NCI-H1417 (cell line): ENCODE data around the gene WHAMM.
A peak's percentile ranks its signal among the peaks of the same experiment; 100 is the strongest.
"Not testable (repeated sequence)": the region's sequence is repeated elsewhere in the genome, so short reads cannot be mapped to it uniquely, and the experiment has no call there.

Experiments
- DNase-seq, 3 experiments: peaks; one replicate each; lab custom pipeline; 2025; lab: John Stamatoyannopoulos, UW

WHAMM gene

DNA sequence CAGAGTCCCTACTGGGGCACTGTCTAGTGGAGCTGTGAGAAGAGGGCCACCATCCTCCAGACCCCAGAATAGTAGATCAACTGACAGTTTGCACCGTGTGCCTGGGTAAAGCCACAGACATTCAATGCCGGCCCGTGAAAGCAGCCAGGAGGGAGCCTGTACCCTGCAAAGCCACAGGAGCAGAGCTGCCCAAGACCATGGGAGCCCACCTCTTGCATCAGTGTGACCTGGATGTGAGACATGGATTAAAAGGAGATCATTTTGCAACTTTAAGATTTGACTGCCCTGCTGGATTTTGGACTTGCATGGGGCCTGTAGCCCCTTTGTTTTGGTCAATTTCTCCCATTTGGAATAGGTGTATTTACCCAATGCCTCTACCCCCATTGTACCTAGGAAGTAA, 56.6 kb downstream of the WHAMM start:
- not testable (repeated sequence) for DNase-seq

DNA sequence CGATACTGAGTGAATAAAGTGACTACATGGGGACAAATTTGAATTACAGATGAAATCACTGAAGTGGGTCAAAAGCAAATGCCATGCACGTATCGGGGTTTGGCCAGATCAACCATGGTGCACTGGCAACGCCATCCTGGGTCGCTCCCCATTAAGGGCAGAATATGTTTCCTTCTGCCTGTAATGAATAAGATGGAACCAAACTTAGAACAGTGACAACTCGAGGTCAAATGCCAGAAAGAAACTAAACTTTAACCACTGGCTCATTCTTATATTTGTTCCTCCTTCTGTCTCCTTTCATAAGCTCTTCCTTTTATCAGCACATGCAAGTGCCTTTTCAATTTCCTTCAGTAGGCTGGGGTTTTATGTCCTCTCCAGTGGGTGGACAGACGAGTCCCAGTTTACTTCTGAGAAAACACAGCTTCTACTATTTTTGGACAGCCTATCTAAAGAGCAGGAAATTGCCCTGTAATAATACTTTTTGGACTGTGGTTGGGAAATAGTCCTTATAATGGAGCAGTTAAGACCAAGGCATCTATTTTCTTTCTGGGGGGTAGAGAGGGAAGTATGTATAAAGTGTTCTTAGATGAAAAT, 61.4 kb downstream of the WHAMM start:
- no peak for DNase-seq

DNA sequence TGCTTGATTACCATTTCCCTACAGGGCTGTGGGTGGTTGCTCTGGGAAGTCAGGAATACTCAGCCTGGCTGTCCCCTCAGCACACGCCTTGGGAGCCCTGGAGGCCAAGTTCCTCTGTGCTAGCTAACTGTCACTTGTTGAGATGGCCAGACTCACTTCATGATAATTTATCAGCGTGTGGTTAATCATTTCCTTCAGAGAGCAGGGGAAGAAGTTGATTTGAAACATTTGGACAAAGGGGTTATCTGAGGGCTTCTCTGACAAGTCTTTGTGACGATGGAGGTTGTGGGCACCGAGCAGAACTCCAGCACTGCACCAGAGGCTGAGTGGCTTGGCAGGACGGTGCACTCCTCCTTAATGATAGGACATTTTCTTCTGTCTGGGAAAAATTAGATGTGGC, 61.9 kb downstream of the WHAMM start:
- no peak for DNase-seq

DNA sequence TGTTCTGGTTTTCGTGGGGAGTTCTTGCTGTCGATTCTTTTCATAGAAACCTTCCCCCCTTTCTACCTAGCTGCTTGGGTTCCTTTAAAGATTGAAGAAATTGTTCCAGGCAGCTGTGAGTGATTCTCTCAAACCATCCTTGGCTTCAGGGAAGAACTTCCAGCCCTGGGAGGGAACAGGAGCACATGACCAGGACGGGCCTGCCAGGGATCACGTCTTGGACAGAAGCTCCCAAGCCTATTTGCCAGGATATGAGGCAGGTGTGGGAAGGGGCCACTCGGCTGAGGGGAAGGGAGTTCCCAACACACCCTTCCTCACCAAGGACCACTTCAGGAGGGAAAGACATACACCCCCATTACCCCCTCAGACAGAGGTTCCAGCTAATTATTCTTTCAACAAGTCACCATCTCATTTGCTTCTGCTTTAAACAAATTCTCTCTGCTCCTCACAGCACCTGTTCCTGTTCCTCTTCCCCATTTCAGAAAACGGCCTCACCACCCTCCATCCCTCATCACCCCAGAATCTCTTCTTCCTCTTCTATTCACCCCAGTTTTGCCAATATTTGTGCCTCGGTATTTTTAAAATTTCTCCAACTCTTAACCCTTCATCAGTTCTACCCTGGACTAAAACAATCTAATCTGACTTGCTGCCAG, 62.5 kb downstream of the WHAMM start:
- no peak for DNase-seq

DNA sequence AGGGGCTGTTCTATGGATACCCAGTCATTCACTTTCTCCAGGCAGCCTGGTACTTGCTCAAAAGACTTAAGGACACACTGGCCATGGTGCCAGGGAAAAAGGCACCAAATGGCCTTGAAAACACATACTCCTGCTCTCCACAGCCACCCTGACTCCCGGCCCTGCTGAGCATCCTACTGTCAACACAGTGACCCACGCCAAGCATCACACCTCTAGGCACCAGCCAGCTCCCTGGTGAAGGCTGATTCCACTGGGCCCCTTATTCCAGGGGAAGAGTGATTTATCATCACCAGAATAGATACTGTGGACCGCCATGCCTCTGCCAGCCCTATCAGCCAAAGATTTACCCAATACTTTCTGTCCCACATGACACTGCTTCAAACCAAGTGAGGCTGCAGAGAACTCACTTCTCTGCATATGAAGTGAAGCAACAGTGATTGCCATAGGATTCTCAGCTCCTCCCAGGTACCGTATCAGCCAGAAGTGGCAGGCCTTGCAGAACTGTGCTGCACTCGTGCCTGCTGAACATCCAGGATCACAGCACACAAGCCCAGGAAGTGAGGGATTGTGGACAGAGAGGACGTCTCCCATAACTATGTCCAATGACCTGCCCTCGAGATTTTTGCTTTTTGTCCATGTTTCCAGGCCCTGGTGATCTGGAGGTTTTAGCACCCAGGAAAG, 63.7 kb downstream of the WHAMM start:
- DNase-seq = no peak

DNA sequence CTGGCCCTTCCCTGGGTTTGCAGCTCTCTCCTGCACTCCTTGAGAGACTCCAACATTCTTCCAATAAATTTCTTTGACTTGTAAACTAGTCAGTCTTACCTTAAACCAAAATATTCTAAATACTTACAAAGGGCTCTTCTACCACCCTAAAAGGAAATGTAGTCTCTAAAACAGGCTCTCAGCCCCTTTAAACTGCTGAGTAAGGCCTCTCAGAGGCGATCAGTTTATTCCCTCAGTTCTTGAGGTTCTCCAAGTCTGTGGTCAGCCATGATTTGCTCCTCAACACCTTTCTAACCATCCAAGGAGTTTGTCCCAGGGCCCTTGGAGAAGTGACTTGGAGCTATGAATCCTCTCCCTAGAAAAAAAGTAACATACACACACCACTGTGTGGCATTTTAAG, 64.8 kb downstream of the WHAMM start:
- no peak for DNase-seq

DNA sequence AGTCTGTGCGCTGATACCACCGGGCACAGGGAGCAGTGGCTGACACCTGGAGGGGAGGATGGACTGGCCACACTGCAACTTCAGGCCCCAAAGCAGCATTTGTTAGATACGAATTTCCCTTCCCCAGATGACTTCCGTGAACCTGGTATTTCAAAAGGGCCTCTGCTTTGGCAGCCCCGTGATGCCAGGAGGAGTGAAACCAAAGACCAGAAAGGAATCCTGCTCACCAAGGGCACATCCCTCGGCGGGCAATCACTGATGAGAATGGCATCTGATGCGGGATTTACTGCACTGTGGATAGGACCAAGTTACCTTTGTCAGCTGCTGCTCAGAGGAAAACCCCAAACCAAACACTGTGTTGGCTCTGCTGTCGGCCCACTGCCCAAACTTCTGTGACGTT, 65.5 kb downstream of the WHAMM start:
- DNase-seq = no peak

DNA sequence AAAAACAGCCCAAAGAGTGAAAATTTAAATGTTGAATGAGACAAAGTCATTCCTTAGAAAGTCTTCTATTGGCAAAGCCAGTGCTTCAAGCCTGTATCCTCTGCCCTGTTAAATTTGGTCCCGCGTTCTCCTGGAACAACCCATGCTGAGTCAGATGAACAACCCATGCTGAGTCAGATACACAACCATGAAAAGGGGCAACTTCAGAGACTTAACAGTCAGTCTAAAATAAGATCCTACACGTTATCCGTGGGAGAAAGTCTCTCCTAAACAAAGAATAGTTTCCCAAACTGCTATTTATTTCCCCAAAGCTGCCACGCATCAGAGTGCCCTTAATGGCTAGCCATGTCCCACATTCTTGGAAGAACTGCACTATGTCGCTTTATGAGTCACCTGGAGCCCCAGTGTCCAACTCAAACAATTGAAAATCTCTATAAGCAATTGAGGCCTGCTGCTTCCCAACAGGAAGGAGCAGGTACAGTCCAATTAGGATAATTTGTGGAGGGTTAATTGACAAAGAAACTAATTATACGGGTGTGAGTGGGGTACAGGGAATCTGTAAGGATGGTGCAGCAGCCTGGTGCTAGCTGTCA, 66.1 kb downstream of the WHAMM start:
- DNase-seq = peak in 1 of 3 experiments; percentile 12

DNA sequence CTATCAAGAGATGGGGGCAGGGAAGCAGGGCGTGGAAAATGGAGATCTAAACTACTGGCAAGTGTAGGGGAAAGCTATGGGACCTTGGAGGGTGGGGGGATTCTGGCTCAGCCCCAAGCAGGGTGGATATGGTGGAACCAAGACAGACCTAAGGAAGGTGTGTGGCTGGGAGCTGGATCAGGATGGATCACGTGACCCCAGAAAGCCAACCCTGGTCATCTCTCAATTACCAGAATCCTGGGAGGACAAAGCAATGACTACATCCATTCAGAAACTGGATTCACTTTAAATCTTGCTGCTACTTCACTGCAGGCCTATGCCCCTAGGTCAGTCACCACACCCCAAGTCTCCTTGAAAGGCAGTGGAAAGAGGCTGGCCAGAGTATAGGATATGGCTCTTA, 68.4 kb downstream of the WHAMM start:
- DNase-seq = no peak

DNA sequence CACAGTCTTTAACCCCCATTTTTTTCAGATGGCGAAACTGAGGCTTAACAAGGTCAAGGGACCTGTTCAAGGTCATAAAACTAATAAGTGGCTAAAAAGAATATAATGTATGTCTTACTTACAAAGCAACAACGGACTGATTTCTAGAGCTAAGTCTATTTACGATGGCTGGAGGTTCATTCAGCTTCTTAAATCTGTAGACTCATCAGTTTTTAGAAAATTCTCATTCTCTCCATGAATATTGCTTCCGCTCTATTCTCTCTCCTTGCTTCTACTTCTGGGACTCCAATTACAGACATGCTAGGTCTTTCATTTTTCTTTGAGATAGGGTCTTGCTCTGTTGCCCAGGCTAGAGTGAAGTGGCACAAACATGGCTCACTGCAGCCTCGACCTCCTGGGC, 68.9 kb downstream of the WHAMM start:
- no peak for DNase-seq

DNA sequence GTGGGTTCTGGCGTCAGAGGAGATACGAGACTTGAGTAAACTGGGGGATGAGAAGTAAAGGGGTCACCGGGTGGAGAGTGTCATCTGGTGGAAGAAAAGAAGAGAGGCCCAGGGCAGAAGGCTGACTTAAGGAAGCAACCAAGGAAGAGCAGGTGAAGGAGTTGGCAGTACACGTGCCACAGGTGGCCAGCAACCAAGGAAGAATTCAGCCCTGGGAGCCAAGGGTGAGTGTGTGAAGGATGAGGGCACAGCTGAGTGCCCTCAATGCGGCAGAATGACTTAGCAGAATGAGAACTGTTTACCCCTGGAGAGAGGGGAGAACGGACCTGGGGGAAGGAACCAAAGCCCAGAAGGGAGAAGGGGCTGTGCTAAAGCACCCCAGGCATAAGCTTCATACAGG, 71.3 kb downstream of the WHAMM start:
- no peak for DNase-seq

DNA sequence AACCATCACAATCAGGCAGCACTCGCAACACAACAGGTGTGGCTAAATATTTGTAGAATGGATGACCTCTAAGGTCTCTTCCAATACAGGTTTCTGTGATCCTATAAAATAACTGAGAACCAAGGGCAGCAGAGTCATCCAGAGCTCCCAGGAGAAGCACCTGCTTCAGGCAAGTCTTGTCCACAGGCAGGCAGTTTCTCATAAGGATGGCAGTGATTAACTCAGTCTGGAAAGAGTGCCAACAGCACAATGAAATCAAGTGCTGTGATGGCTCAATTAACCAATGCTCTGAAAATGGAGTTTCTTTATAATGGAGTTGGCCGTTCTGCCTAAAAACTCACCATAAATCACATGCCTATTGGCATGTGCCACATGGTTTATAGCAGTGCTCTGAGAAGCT, 72.3 kb downstream of the WHAMM start:
- no peak for DNase-seq

DNA sequence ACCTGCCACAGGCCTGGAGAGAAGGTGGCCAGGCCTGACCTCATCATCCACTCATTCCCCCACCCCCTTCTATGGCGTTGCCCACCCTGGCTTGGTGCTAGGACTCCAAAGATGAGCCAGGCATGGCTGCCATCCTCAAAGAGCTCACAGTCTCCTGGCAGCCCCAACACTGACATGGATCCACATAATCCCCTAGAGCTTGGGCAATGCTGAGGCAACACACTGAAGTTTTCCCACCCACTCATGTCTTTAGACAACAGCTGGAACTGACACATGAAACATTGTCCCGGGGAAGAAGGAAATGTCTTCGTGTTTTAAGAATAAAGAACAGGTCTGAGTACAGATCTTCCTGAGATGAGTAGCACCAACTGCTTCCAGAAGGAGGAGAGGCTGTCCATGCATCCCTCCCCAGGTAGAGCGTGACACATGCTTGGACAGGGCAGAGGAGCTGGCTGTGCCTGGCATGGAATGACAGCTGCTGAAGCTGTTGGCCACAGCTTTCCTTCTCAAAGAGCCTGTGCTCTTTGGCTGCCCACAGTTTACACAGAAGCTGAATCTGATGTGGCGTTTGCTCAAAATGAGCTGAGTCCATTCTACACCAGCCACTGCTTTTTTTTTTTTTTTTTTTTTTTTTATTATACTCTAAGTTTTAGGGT, 73.0 kb downstream of the WHAMM start:
- no peak for DNase-seq
